IMR-90 (cell line): ENCODE results near the gene SSNA1. TPM values are rescaled to one million over a fixed set of nuclear protein-coding genes. Genes with fewer than 3 reads are reported as not detected.
A peak's percentile ranks its signal among the peaks of the same experiment; 100 is the strongest.

Experiments used
- ATAC-seq: fragments of 200-7000 bp; cut with Tn5 transposase; 2 replicates; pipeline ENCODE4 v1.9.1; 2020; ENCODE audit warnings: low read depth, mild to moderate bottlenecking, moderate library complexity
- BruUV-seq: library from RNA; stranded (reverse); fragments of 400-500 nt; replicated peaks from 2 replicates; lab custom pipeline; 2021; lab: Mats Ljungman, UMichigan
- CTCF ChIA-PET: fragments of 300-600 bp; formaldehyde crosslinking; extraction: SDS; loops from one replicate; lab custom pipeline; 2021; ENCODE audit warnings: antibody characterized with exemption; lab: Yijun Ruan, JAX
- POLR2A ChIA-PET: fragments of 300-600 bp; sonication (Branson Sonifier 250); formaldehyde crosslinking; loops from one replicate; lab custom pipeline; 2022; ENCODE audit warnings: antibody characterized with exemption; ENCODE audit not compliant: unreplicated experiment; lab: Charles Lee
- DNase-seq: peaks from one replicate; pipeline ENCODE4 v3.0.0; 2013
- H2AFZ ChIP-seq: replicated peaks from 2 replicates; pipeline ENCODE3; 2013; ENCODE audit warnings: low read length, mild to moderate bottlenecking; ENCODE audit not compliant: poor library complexity
- H2AK5ac ChIP-seq: 2 replicates; pipeline ENCODE4 v1.6.1; 2013; ENCODE audit warnings: low read depth, low read length, inconsistent platforms
- H2AK9ac ChIP-seq: replicated peaks from 2 replicates; pipeline ENCODE3; 2013; ENCODE audit warnings: mild to moderate bottlenecking, low read depth, low read length, moderate library complexity; ENCODE audit not compliant: poor library complexity
- H2BK120ac ChIP-seq: 2 replicates; pipeline ENCODE4 v1.6.1; 2013; ENCODE audit warnings: low read depth, low read length, inconsistent platforms
- H2BK15ac ChIP-seq: 3 replicates; pipeline ENCODE4 v1.6.1; 2013; ENCODE audit warnings: low read depth, low read length, inconsistent platforms
- H2BK20ac ChIP-seq: 2 replicates; pipeline ENCODE4 v1.6.1; 2013; ENCODE audit warnings: low read depth, mild to moderate bottlenecking, inconsistent platforms, low read length, moderate library complexity
- H2BK5ac ChIP-seq: 2 replicates; pipeline ENCODE4 v1.6.1; 2013; ENCODE audit warnings: mild to moderate bottlenecking, low read depth, low read length, inconsistent platforms; ENCODE audit not compliant: poor library complexity, severe bottlenecking
- H3K14ac ChIP-seq: replicated peaks from 2 replicates; pipeline ENCODE4 v1.6.1; 2013; ENCODE audit warnings: low read depth, low read length, inconsistent platforms
- H3K18ac ChIP-seq: 2 replicates; pipeline ENCODE4 v1.6.1; 2013; ENCODE audit warnings: low read depth, low read length, control low read depth
- H3K23ac ChIP-seq: 2 replicates; pipeline ENCODE4 v1.6.1; 2013; ENCODE audit warnings: low read depth, low read length, inconsistent platforms
- H3K27ac ChIP-seq: 2 replicates; pipeline ENCODE4 v1.5.1; 2013; ENCODE audit warnings: mild to moderate bottlenecking, control low read depth, low read length; ENCODE audit not compliant: insufficient read depth
- H3K27me3 ChIP-seq: 2 replicates; pipeline ENCODE4 v1.6.1; 2013; ENCODE audit warnings: low read length; ENCODE audit not compliant: control insufficient read depth, insufficient read depth
- H3K36me3 ChIP-seq: 2 replicates; pipeline ENCODE4 v1.6.1; 2013; ENCODE audit warnings: low read length, mixed read lengths; ENCODE audit not compliant: control insufficient read depth, insufficient read depth
- H3K4ac ChIP-seq: 2 replicates; pipeline ENCODE4 v1.6.1; 2013; ENCODE audit warnings: low read depth, low read length, inconsistent platforms
- H3K4me1 ChIP-seq: 2 replicates; pipeline ENCODE4 v1.6.1; 2013; ENCODE audit warnings: low read length, mixed read lengths; ENCODE audit not compliant: control insufficient read depth, insufficient read depth
- H3K4me2 ChIP-seq: 2 replicates; pipeline ENCODE4 v1.6.1; 2013; ENCODE audit warnings: low read depth, mild to moderate bottlenecking, control low read depth, low read length, moderate library complexity
- H3K4me3 ChIP-seq: 2 replicates; pipeline ENCODE4 v1.5.1; 2013; ENCODE audit warnings: low read depth, mild to moderate bottlenecking, control low read depth, low read length, moderate library complexity; ENCODE audit not compliant: insufficient read depth
- H3K56ac ChIP-seq: 2 replicates; pipeline ENCODE4 v1.6.1; 2013; ENCODE audit warnings: low read length, inconsistent platforms; ENCODE audit not compliant: insufficient read depth; ENCODE audit errors: extremely low read depth
- H3K79me1 ChIP-seq, 2 experiments: 2 replicates each; pipeline ENCODE4 v1.6.1; 2013; ENCODE audit warnings: low read length in 2 of 2, inconsistent platforms in 1 of 2, low read depth in 1 of 2
- H3K9ac ChIP-seq: 2 replicates; pipeline ENCODE4 v1.6.1; 2013; ENCODE audit warnings: low read depth, low read length, control low read depth
- H3K9me1 ChIP-seq: 2 replicates; pipeline ENCODE4 v1.6.1; 2013; ENCODE audit warnings: low read length, inconsistent platforms; ENCODE audit not compliant: insufficient read depth
- H3K9me3 ChIP-seq: 2 replicates; pipeline ENCODE4 v1.6.1; 2013; ENCODE audit warnings: low read length; ENCODE audit not compliant: control insufficient read depth, insufficient read depth
- H4K20me1 ChIP-seq: 2 replicates; pipeline ENCODE4 v1.6.1; 2013; ENCODE audit warnings: low read length, inconsistent platforms; ENCODE audit not compliant: insufficient read depth
- H4K5ac ChIP-seq: 2 replicates; pipeline ENCODE4 v1.6.1; 2013; ENCODE audit warnings: mild to moderate bottlenecking, low read depth, low read length, control low read depth
- H4K8ac ChIP-seq, 2 experiments: 2 replicates each; pipeline ENCODE4 v1.6.1; 2013; ENCODE audit warnings: low read depth in 2 of 2, low read length in 2 of 2, control low read depth in 1 of 2, inconsistent platforms in 1 of 2
- H4K91ac ChIP-seq: 2 replicates; pipeline ENCODE4 v1.6.1; 2013; ENCODE audit warnings: low read depth, low read length, inconsistent platforms; ENCODE audit not compliant: insufficient read depth
- CEBPB ChIP-seq: IDR thresholded peaks from 2 replicates; pipeline ENCODE4 v1.6.1; 2012; ENCODE audit warnings: low read depth, low read length, improper control_type of control experiment
- CHD1 ChIP-seq: IDR thresholded peaks from 2 replicates; pipeline ENCODE4 v1.6.1; 2012; ENCODE audit warnings: low read depth, low read length, improper control_type of control experiment
- MXI1 ChIP-seq: IDR thresholded peaks from 2 replicates; pipeline ENCODE4 v1.6.1; 2012; ENCODE audit warnings: low read depth, mild to moderate bottlenecking, low read length, moderate library complexity, borderline replicate concordance
- NFE2L2 ChIP-seq: fragments of 150-350 bp; IDR thresholded peaks from 2 replicates; pipeline ENCODE4 v1.6.1; 2016; ENCODE audit warnings: low read depth, mild to moderate bottlenecking, low read length
- RAD21 ChIP-seq: IDR thresholded peaks from 2 replicates; pipeline ENCODE4 v1.6.1; 2012; ENCODE audit warnings: low read length, improper control_type of control experiment
- USF2 ChIP-seq: fragments of 150-350 bp; IDR thresholded peaks from 2 replicates; pipeline ENCODE4 v1.6.1; 2017; ENCODE audit warnings: mild to moderate bottlenecking, antibody characterized with exemption, low read length, low read depth
- WGBS, 2 experiments: methylation state at CpG; one replicate each; pipeline versions ENCODE4 v1.1.5 to v1.1.7; 2013; ENCODE audit warnings: missing lambda C conversion rate in 2 of 2; ENCODE audit not compliant: insufficient read length in 1 of 2; ENCODE audit errors: extremely low coverage in 2 of 2; 5-methylcytosine and 5-hydroxymethylcytosine counted together
- dilution Hi-C: fragments of 300-500 bp; cut with HindIII; formaldehyde crosslinking; loops from one replicate; pipeline ENCODE4 v1.14.3; 2018; ENCODE audit warnings: low sequenced_read_pairs; ENCODE audit not compliant: unreplicated experiment
- in situ Hi-C: fragments of 300-500 bp; cut with MboI; formaldehyde crosslinking; loops from 3 replicates; pipeline ENCODE4 v1.14.3; 2019; ENCODE audit warnings: low sequenced_read_pairs, inconsistent platforms, mixed read lengths
- intact Hi-C: fragments of 100-400 bp; cut with micrococcal nuclease; formaldehyde crosslinking; loops from 2 replicates; pipeline ENCODE4 v1.10.0; 2022
- polyA plus RNA-seq, 3 experiments: library from polyadenylated mRNA; depleted of rRNA; stranded (reverse); fragments of >200 nt; gene quantifications; 2 replicates each; pipeline ENCODE4 v1.2.3, GENCODE V29; 2012; ENCODE audit warnings: low replicate concordance in 1 of 3
- total RNA-seq: library from RNA; depleted of rRNA; stranded (reverse); fragments of >200 nt; gene quantifications from 2 replicates; pipeline ENCODE4 v1.2.3, GENCODE V29; 2012

The SSNA1 gene
- total and polyA plus RNA-seq, 2 of the 4 experiments (the other 2 are of a cell fraction), result 55.7 to 86.7 TPM

GRCh38 chr9:137163805-137164204 is 24.7 kb upstream of the SSNA1 start:
- Histone ChIP-seq H2AFZ (peak overlapping the region; percentile 21), H2BK120ac (no peak overlapping the region), H3K18ac (no peak overlapping the region), H3K4me2 (no peak overlapping the region), H2AK9ac (peak overlapping the region; percentile 42), H3K27ac (no peak overlapping the region), H3K9me3 (no peaks in the 10 kb centered on the region), H3K9ac (no peak overlapping the region), H3K4ac (no peak overlapping the region), H3K23ac (no peak overlapping the region), H4K20me1 (no peaks in the 10 kb centered on the region), H2BK15ac (no peak overlapping the region), H4K91ac (no peak overlapping the region), H3K56ac (no peak overlapping the region), H2AK5ac (no peak overlapping the region), H2BK20ac (no peak overlapping the region), H3K4me1 (peaks cover 2% of the 10 kb centered on the region; the same call in 1 of the 2 replicates), H3K4me3 (no peak overlapping the region), H3K79me1 (no peaks in the 10 kb centered on the region), H3K14ac (no peak overlapping the region), H2BK5ac (no peak overlapping the region), H4K8ac (no peak overlapping the region), H3K27me3 (peaks cover 89% of the 10 kb centered on the region), H3K36me3 (no peaks in the 10 kb centered on the region), H3K9me1 (no peaks in the 10 kb centered on the region), H4K5ac (no peak overlapping the region)
- dilution Hi-C loops (no loop called here), intact Hi-C loops (no loop called here), in situ Hi-C loops (no loop called here)
- 62% methylated on average over 6 of the region's 22 CpGs; no CpG with 5 or more reads in 1 of the 2 experiments for WGBS, 2 experiments
- ChIA-PET POLR2A (no interaction called here), CTCF (no interaction called here)
- no peak for ATAC-seq
- no TSS peak for BruUV-seq
- no peak for DNase-seq
- TF ChIP-seq CHD1 (no peak), NFE2L2 (no peak), RAD21 (no peak), MXI1 (no peak), USF2 (no peak), CEBPB (no peak)
